Fibroblast of villous mesenchyme (primary cell): ENCODE data around the gene LANCL3. TPM values are rescaled to one million over a fixed set of nuclear protein-coding genes. Genes with fewer than 3 reads are reported as not detected.

ENCODE experiments used
- DNase-seq: peaks from one replicate; pipeline ENCODE4 v3.0.0-alpha.2; 2010; ENCODE audit warnings: low read depth
- H3K4me3 ChIP-seq: 2 replicates; pipeline ENCODE4 v1.5.1; 2011; ENCODE audit warnings: low read depth, mild to moderate bottlenecking, low read length
- total RNA-seq: library from RNA; depleted of rRNA; stranded (reverse); fragments of >200 nt; gene quantifications from 2 replicates; pipeline ENCODE4 v1.2.3, GENCODE V29; 2012
- TF ChIP-seq, protein P1 (sequence below): IDR thresholded peaks from 2 replicates; pipeline ENCODE4 v1.5.1; 2012; ENCODE audit warnings: low read depth, mild to moderate bottlenecking, low read length; ENCODE audit not compliant: insufficient read depth

The LANCL3 gene
- total RNA-seq, 1 donor: 0.43 TPM

DNA sequence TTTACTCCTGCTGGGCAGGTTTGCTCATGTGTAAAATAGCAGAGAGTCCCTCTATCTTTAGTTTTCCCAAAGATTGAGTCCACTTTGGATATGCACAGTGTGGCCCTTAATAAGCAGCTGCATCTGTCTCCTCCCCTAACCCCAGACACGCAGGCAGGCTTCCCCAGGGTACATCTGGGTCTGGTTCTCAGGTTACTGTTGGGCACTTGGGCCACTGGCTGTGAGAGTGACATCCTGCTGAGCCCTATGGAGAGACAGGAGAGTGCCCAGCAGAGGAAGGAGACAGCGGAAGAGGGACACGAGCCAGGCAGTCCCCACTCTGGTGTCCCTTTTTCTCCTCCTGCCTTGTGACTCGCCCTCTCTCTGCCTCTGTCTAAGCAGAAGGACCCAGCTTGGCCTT is 130.1 kb downstream of the LANCL3 start:
- no peak for DNase-seq
- TF ChIP-seq, protein P1, sequence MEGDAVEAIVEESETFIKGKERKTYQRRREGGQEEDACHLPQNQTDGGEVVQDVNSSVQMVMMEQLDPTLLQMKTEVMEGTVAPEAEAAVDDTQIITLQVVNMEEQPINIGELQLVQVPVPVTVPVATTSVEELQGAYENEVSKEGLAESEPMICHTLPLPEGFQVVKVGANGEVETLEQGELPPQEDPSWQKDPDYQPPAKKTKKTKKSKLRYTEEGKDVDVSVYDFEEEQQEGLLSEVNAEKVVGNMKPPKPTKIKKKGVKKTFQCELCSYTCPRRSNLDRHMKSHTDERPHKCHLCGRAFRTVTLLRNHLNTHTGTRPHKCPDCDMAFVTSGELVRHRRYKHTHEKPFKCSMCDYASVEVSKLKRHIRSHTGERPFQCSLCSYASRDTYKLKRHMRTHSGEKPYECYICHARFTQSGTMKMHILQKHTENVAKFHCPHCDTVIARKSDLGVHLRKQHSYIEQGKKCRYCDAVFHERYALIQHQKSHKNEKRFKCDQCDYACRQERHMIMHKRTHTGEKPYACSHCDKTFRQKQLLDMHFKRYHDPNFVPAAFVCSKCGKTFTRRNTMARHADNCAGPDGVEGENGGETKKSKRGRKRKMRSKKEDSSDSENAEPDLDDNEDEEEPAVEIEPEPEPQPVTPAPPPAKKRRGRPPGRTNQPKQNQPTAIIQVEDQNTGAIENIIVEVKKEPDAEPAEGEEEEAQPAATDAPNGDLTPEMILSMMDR: no peak
- H3K4me3 ChIP-seq: no peak overlapping the region

GRCh38 chrX:37711991-37712390 is 140.5 kb downstream of the LANCL3 start:
- DNase-seq: no peak
- H3K4me3 ChIP-seq: no peak overlapping the region
- TF ChIP-seq, protein P1: no peak

GRCh38 chrX:37712458-37712857 is 141.0 kb downstream of the LANCL3 start:
- TF ChIP-seq, protein P1: no peak
- H3K4me3 ChIP-seq: no peak overlapping the region
- peak; percentile 3 for DNase-seq

- H3K4me3 ChIP-seq: no peak overlapping the region
- TF ChIP-seq, protein P1: no peak
- no peak for DNase-seq
These were observed 143.0 kb downstream of the LANCL3 start for GRCh38 chrX:37714479-37714878.

GRCh38 chrX:37716602-37717001 is 145.1 kb downstream of the LANCL3 start:
- DNase-seq: no peak
- H3K4me3 ChIP-seq: no peak overlapping the region
- TF ChIP-seq, protein P1: no peak

DNA sequence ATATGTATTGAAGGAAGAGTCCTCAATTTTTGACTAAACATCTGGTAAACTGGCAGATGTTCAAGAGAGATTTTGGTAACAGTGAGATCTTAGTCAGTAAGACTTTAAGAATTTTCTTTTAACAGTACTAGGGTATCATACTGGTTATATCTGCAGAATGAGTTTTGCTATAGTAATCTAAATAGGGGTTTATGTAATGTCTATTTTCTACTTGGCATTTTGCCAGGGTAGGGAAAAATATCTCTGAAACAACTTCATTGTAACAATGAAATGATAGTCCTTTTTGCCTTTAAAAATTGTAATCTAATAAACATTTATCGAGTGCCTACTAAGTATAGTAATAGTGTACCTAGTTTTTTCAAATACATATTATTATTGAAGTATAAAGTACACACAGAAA is 146.2 kb downstream of the LANCL3 start:
- TF ChIP-seq, protein P1: no peak
- no peak for DNase-seq
- H3K4me3 ChIP-seq: no peak overlapping the region

DNA sequence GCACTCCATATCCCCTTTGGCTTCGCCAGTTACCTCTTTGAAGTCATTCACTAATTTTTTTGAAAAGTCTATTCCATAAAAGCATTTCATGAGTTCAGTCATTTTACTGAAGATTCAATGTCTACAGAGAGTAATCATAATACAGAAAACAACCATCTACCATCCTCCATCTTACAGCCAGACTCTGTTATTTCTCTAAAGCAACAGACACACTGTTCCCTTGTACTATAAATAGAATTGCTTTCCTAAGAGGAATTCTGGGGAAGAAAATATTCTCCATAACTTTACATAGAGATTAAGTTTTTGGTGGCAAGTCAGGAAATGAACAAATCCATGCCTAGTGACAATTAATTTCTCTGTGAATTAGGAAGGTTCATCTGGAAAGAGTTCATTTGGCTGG is 151.1 kb downstream of the LANCL3 start:
- DNase-seq: no peak
- H3K4me3 ChIP-seq: no peak overlapping the region

More for the DNA sequence above, 151.1 kb downstream of the LANCL3 start:
- TF ChIP-seq, protein P1: no peak
